B cell (primary cell): ENCODE measurements around the gene MCAM.

Source experiments
- EZH2 ChIP-seq: IDR thresholded peaks from 2 replicates; pipeline ENCODE4 v1.6.1; 2012; ENCODE audit warnings: borderline replicate concordance, low read depth, mild to moderate bottlenecking, moderate library complexity, low read length; ENCODE audit not compliant: insufficient read depth, poor library complexity, severe bottlenecking
- TF ChIP-seq, protein P1 (sequence below): fragments of 200-600 bp; IDR thresholded peaks from one replicate; pipeline ENCODE4 v1.8.0; 2022; ENCODE audit warnings: antibody characterized with exemption, mild to moderate bottlenecking

- TF ChIP-seq, protein P1, sequence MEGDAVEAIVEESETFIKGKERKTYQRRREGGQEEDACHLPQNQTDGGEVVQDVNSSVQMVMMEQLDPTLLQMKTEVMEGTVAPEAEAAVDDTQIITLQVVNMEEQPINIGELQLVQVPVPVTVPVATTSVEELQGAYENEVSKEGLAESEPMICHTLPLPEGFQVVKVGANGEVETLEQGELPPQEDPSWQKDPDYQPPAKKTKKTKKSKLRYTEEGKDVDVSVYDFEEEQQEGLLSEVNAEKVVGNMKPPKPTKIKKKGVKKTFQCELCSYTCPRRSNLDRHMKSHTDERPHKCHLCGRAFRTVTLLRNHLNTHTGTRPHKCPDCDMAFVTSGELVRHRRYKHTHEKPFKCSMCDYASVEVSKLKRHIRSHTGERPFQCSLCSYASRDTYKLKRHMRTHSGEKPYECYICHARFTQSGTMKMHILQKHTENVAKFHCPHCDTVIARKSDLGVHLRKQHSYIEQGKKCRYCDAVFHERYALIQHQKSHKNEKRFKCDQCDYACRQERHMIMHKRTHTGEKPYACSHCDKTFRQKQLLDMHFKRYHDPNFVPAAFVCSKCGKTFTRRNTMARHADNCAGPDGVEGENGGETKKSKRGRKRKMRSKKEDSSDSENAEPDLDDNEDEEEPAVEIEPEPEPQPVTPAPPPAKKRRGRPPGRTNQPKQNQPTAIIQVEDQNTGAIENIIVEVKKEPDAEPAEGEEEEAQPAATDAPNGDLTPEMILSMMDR = peak; percentile 87
- TF ChIP-seq EZH2 = no peak
These were observed 6.7 kb upstream of the MCAM start for GRCh38 chr11:119323532-119324033.
